ACHN (cell line): ENCODE data around the gene RNF7.
"Not testable (repeated sequence)": the region's sequence is repeated elsewhere in the genome, so short reads cannot be mapped to it uniquely, and the experiment has no call there.

Source experiments
- DNase-seq: peaks from one replicate; pipeline ENCODE4 v3.0.0-alpha.2; 2015
- in situ Hi-C: cut with HindIII; loops from 2 replicates; pipeline ENCODE4 v1.10.0; 2017; ENCODE audit warnings: low sequenced_read_pairs, low pct_ligation_motif_present, low pct_unique_long_range_greater_than_20kb

The RNF7 gene

GRCh38 chr3:141728355-141728892, 9.7 kb upstream of the RNF7 start:
- DNase-seq, result peak; percentile 7
- in situ Hi-C loops, result no loop called here

- in situ Hi-C loops, result no loop called here
- DNase-seq, result no peak
Observed at GRCh38 chr3:141729240-141729639, 8.9 kb upstream of the RNF7 start.

- in situ Hi-C loops, result no loop called here
- DNase-seq, result no peak
Observed at GRCh38 chr3:141735176-141735575, 2.9 kb upstream of the RNF7 start.

GRCh38 chr3:141735770-141736465, 2.2 kb upstream of the RNF7 start:
- no peak for DNase-seq
- in situ Hi-C loops, result no loop called here

GRCh38 chr3:141737093-141737492, 1.0 kb upstream of the RNF7 start:
- in situ Hi-C loops, result no loop called here
- DNase-seq, result no peak

GRCh38 chr3:141737678-141738021, 448 bp upstream of the RNF7 start:
- in situ Hi-C loops, result no loop called here
- no peak for DNase-seq

- DNase-seq, result peak; percentile 51
- in situ Hi-C loops, result no loop called here
Observed at GRCh38 chr3:141738891-141739363, 829 bp downstream of the RNF7 start.

- in situ Hi-C loops, result no loop called here
- DNase-seq, result no peak
Observed at GRCh38 chr3:141739731-141740130, 1.6 kb downstream of the RNF7 start.

- in situ Hi-C loops, result no loop called here
- DNase-seq, result no peak
Observed at GRCh38 chr3:141740349-141740748, 2.3 kb downstream of the RNF7 start.

GRCh38 chr3:141743305-141743704, 5.2 kb downstream of the RNF7 start:
- in situ Hi-C loops, result no loop called here
- no peak for DNase-seq

GRCh38 chr3:141746962-141747361, 8.9 kb downstream of the RNF7 start:
- no peak for DNase-seq
- in situ Hi-C loops, result no loop called here

- in situ Hi-C loops, result no loop called here
- DNase-seq, result no peak
Observed at GRCh38 chr3:141753399-141753798, 15.3 kb downstream of the RNF7 start.

- DNase-seq, result no peak
- in situ Hi-C loops, result no loop called here
Observed at GRCh38 chr3:141754032-141754431, 15.9 kb downstream of the RNF7 start.

- in situ Hi-C loops, result not testable (repeated sequence)
Observed at GRCh38 chr3:141762552-141762951, 24.5 kb downstream of the RNF7 start.

GRCh38 chr3:141763088-141763750, 25.1 kb downstream of the RNF7 start, which contains the start of gene GRK7:
TSS of gene GRK7 (plus strand) at chr3:141763408. CDS start at chr3:141778285, 14,877 bp downstream.
- in situ Hi-C loops, result no loop called here
- DNase-seq, result no peak

More at GRCh38 chr3:141762552-141762951, 24.5 kb downstream of the RNF7 start:
- not testable (repeated sequence) for DNase-seq

- no peak for DNase-seq
- in situ Hi-C loops, result no loop called here
Observed at GRCh38 chr3:141764045-141764444, 25.9 kb downstream of the RNF7 start.

GRCh38 chr3:141764465-141764864, 26.4 kb downstream of the RNF7 start:
- DNase-seq, result no peak

GRCh38 chr3:141764986-141765385, 26.9 kb downstream of the RNF7 start:
- no peak for DNase-seq
- in situ Hi-C loops, result no loop called here

More at GRCh38 chr3:141764465-141764864, 26.4 kb downstream of the RNF7 start:
- in situ Hi-C loops, result no loop called here

- DNase-seq, result no peak
- in situ Hi-C loops, result no loop called here
Observed at GRCh38 chr3:141767066-141767465, 29.0 kb downstream of the RNF7 start.
